C4-2B (cell line): ENCODE results near the gene PEMT.

Experiments
- H3K27ac ChIP-seq: fragments of 450-650 bp; 2 replicates; pipeline ENCODE4 v1.5.1; 2017
- ZFX ChIP-seq: fragments of 450-650 bp; IDR thresholded peaks from 2 replicates; pipeline ENCODE4 v1.6.1; 2017
- TF ChIP-seq, protein P1 (sequence below): fragments of 450-650 bp; conservative IDR thresholded peaks from 2 replicates; pipeline ENCODE4 v1.5.1; 2017; ENCODE audit warnings: mild to moderate bottlenecking

The PEMT gene

DNA sequence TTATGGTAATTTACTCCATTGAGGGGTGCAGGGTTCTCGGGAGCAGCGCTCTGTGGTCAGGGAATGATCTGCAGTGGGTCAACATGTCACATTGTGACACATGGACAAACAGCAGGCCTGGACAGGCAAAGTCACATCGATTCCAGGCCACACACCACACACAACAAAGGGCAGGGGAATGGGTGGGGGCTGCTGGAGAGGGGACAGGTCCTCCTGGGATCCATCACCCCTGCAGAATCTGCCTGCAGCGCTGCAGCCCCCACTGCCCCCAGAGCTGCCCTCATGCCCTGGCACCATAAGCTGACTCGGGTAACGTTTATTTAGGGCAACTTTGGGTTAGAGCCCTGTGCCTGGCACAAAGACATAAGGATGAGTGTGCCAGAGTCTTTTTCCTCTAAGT, 9.1 kb downstream of the PEMT start:
- TF ChIP-seq, protein P1, sequence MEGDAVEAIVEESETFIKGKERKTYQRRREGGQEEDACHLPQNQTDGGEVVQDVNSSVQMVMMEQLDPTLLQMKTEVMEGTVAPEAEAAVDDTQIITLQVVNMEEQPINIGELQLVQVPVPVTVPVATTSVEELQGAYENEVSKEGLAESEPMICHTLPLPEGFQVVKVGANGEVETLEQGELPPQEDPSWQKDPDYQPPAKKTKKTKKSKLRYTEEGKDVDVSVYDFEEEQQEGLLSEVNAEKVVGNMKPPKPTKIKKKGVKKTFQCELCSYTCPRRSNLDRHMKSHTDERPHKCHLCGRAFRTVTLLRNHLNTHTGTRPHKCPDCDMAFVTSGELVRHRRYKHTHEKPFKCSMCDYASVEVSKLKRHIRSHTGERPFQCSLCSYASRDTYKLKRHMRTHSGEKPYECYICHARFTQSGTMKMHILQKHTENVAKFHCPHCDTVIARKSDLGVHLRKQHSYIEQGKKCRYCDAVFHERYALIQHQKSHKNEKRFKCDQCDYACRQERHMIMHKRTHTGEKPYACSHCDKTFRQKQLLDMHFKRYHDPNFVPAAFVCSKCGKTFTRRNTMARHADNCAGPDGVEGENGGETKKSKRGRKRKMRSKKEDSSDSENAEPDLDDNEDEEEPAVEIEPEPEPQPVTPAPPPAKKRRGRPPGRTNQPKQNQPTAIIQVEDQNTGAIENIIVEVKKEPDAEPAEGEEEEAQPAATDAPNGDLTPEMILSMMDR: no peak
- no peak for TF ChIP-seq ZFX
- H3K27ac ChIP-seq: no peak overlapping the region

DNA sequence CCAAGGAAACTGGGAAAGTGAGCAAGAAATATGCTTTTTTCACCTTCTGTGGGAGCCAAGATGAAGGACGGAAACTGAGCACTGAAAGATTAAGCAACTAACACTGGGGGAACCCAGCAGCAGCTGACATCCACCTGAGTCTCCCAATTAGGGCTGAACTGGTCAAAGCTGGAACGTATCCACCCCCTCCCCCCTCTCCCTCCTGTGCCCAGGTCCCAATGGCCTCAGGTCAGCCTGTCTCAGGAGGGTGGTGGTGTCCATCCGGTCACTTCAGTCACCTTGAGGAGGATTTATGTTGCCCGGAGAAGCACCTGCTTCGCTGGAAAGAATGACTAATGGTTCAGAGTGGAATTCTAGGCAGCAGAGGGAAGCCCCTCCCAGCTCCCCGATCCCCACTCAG, 10.0 kb downstream of the PEMT start:
- no peak overlapping the region for H3K27ac ChIP-seq
- no peak for TF ChIP-seq ZFX
- TF ChIP-seq, protein P1: no peak

DNA sequence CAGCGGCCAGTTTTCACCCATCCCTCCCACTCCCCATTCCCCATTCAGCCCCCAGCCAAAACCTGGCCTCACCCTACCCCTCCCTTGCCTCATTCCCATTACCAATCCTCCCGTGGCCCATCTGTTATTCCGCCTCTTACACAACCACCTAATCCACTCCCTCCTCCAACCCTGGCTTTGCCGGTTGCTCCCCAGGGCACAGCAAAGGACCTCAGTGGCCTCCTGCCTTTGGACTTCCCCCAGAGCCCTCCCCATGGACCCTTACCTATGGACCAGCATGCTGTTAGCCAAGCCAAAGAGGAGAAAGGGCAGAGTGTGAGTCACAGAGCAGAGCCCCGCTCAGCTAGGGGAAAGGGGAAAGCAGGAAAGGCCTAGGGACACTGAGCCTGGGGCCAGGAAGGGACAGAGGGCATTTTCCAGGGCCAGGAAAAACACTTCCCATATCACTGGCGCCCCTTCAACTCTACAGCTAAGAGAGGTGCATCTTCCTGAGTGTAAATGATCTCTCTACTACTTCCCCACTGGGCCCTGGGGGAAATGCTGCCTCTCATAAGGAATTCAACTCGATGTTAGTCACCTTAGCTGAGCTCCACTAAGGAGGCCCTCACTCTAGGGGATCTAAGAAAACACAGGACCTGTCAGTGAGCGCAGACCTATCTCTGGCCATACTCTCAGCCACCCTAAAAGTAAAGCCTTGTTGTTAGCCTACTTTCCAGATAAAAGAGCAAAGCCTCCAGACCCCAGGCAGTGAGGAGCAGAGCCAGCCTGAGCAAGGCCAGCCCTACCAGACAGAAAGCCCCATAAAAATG, 10.6 kb downstream of the PEMT start:
- H3K27ac ChIP-seq: no peak overlapping the region
- TF ChIP-seq, protein P1: no peak

DNA sequence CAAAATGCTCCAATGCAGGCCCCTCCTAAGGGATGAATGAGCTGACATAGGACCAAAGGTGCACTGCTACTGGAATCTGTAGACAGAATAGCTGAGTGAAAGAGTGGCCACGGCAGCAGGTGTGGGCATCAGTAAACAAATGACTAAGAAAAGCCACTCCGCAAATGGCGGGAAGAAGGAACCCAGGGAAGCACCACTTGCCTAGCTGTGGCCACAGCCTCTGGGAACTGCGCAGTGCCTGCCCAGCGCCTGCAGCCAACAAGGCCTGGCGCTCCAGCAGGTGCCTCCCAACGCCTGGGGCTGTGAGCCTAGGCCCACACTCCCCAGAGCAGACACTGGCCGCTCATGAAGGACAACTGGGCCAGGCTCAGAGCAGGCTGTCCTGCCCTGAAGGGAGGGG, 11.8 kb downstream of the PEMT start:
- TF ChIP-seq, protein P1: no peak
- TF ChIP-seq ZFX: no peak

DNA sequence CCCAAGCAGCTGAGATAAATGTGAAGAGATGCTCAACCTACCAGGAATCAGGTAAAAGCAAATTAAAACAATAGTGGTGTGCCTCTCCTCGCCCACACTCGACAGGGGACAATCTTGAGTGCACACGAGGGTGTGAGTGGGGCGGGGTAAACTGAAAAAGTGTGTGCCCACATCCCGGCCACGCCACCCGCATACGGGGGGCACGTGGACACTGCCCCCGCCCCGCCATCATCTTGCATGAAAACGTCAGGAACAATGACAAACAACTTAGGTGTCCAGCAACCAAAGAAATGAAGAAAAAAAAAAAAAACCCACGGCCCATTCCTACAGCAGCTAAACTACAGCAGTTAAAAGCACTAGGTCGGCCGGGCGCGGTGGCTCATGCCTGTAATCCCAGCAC, 14.1 kb downstream of the PEMT start:
- TF ChIP-seq, protein P1: no peak
- no peak for TF ChIP-seq ZFX
- no peak overlapping the region for H3K27ac ChIP-seq

More for the DNA sequence above, 11.8 kb downstream of the PEMT start:
- no peak overlapping the region for H3K27ac ChIP-seq

DNA sequence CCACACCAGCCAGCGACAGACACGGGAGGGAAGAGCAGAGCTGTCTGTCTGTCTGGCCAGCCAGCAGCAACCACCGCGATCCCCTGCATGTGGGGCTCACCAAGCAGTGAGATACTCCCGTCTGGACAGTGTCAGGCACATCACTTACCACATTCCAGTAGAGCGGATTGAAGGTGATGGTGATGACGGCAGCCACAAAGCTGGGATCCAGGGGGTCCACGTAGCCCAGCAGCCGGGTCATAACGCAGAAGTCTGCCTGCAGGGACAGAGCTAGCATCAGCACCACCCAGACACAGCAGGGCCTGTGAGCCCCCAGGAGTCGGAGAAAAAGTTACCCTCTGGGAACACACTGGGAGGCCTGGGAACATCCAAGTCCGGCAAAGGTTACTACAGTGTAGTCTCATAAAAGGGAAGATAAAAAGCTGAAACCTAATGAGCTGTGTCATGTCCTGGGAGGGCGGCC, 14.7 kb downstream of the PEMT start:
- no peak overlapping the region for H3K27ac ChIP-seq
- TF ChIP-seq ZFX: no peak
- TF ChIP-seq, protein P1: no peak

DNA sequence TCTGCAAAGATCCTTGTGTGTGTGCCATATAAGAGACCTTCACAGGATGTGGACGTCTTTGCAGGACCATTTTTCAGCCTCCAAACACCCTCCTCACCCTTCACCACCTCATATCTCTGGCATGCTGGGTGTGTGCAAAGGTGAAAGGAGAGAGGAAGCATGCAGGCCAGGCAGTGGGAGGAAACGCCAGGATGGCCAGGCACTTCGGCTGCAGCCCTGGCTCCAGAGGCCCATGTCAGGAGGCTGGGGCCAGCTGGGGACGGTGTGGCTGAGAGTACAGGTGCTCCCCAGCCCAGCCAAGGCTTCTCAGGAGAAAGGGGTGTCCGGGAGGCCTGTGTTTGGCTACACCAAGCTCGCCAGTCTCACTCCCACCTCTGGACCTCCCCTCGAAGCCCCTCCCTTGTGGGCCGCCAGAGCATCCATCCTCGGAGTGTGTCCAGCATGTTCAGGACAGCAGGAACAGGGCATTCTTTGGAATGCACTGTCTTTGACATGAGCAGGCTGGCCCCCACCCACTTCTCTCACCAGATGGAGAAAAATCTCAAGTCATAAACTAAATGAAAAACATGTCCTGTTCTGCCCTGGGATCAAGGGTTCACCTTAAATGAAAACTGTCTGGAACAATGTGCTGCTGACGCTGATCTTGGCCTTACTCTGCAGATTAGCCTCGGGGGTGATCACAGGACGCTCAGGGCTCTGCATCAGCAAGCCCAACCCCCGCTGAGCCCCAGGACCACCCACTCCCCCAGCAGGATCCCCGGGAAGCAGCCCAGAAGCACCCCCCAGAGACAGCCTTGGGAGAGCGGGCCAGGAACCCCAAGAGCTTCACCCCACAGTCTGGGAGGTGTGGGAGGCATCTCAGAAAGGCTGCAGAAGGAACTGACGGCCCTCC, 15.9 kb downstream of the PEMT start:
- no peak overlapping the region for H3K27ac ChIP-seq

More for the DNA sequence above, 15.9 kb downstream of the PEMT start:
- TF ChIP-seq ZFX: no peak
- TF ChIP-seq, protein P1: no peak
